Stimulated activated naive B cell treated with anti-CD40 and anti-IgM and Interleukin-4, amounts not matched to agents 10 μg/mL and 1 μg/mL and 100 μg/mL, for 72 hours (primary cell): ENCODE results near the gene MBP.

ENCODE experiments used
- ATAC-seq, 2 donors: fragments of 150-1000 bp; cut with Tn5 transposase; replicated peaks; 2 replicates each; pipeline ENCODE4 v1.10.0; 2021; ENCODE audit warnings: moderate library complexity in 1 of 2
- DNase-seq: peaks from one replicate; pipeline ENCODE4 v3.0.0; 2021
- H3K27ac Mint-ChIP-seq: one replicate; pipeline ENCODE4 v1.8.0; 2022; ENCODE audit warnings: mild to moderate bottlenecking, mixed read lengths
- H3K27me3 Mint-ChIP-seq, 2 donors: one replicate each; pipeline ENCODE4 v1.8.0; 2022; ENCODE audit warnings: mixed read lengths in 2 of 2
- H3K36me3 Mint-ChIP-seq, 2 donors: one replicate each; pipeline ENCODE4 v1.8.0; 2022; ENCODE audit warnings: mixed read lengths in 2 of 2, mild to moderate bottlenecking in 1 of 2
- H3K4me1 Mint-ChIP-seq, 2 donors: one replicate each; pipeline ENCODE4 v1.8.0; 2022; ENCODE audit warnings: mixed read lengths in 2 of 2, mild to moderate bottlenecking in 1 of 2
- H3K4me3 Mint-ChIP-seq, 2 donors: one replicate each; pipeline ENCODE4 v1.8.0; 2022; ENCODE audit warnings: mild to moderate bottlenecking in 2 of 2, mixed read lengths in 2 of 2, moderate library complexity in 1 of 2
- H3K9me3 Mint-ChIP-seq, 2 donors: one replicate each; pipeline ENCODE4 v1.8.0; 2022; ENCODE audit warnings: mixed read lengths in 2 of 2, mild to moderate bottlenecking in 1 of 2

The MBP gene

GRCh38 chr18:77039196-77040130, 93.1 kb downstream of the MBP start:
- DNase-seq, result no peak
- Mint-ChIP-seq H3K9me3 (no peaks in the 10 kb centered on the region), H3K36me3 (peaks cover 27 to 43% of the 10 kb centered on the region in 2 donors), H3K27ac (peak overlapping the region; percentile 14), H3K4me3 (no peak overlapping the region), H3K4me1 (peaks cover 9 to 34% of the 10 kb centered on the region in 2 donors), H3K27me3 (no peaks in the 10 kb centered on the region)
- ATAC-seq, result no peak

GRCh38 chr18:77038182-77038858, 94.3 kb downstream of the MBP start:
- Mint-ChIP-seq H3K27ac (no peak overlapping the region), H3K4me1 (peaks cover 11 to 35% of the 10 kb centered on the region in 2 donors), H3K27me3 (no peaks in the 10 kb centered on the region), H3K4me3 (no peak overlapping the region), H3K9me3 (peaks cover 0 to 5% of the 10 kb centered on the region in 2 donors), H3K36me3 (peaks cover 24 to 38% of the 10 kb centered on the region in 2 donors)
- DNase-seq (no peak), ATAC-seq (no peak)

GRCh38 chr18:77037567-77037966, 95.0 kb downstream of the MBP start:
- Mint-ChIP-seq H3K27ac (no peak overlapping the region), H3K36me3 (peaks cover 24 to 38% of the 10 kb centered on the region in 2 donors), H3K9me3 (peaks cover 0 to 6% of the 10 kb centered on the region in 2 donors), H3K4me3 (no peak overlapping the region), H3K4me1 (peaks cover 13 to 41% of the 10 kb centered on the region in 2 donors), H3K27me3 (no peaks in the 10 kb centered on the region)
- ATAC-seq (no peak), DNase-seq (no peak)

GRCh38 chr18:77035380-77036187, 97.0 kb downstream of the MBP start:
- H3K9me3 Mint-ChIP-seq, result peaks cover 0 to 6% of the 10 kb centered on the region in 2 donors
- ATAC-seq (no peak), DNase-seq (no peak)
- H3K27me3 Mint-ChIP-seq, result no peaks in the 10 kb centered on the region
- peak overlapping the region; percentile 39 for H3K27ac Mint-ChIP-seq
- no peak overlapping the region for H3K4me3 Mint-ChIP-seq
- peaks cover 17 to 54% of the 10 kb centered on the region in 2 donors for H3K4me1 Mint-ChIP-seq
- peaks cover 29 to 34% of the 10 kb centered on the region in 2 donors for H3K36me3 Mint-ChIP-seq

GRCh38 chr18:77033575-77033974, 99.0 kb downstream of the MBP start:
- ATAC-seq, result no peak
- Mint-ChIP-seq H3K9me3 (peaks cover 0 to 6% of the 10 kb centered on the region in 2 donors), H3K4me1 (peaks cover 15 to 41% of the 10 kb centered on the region in 2 donors), H3K4me3 (no peak overlapping the region), H3K27ac (peak overlapping the region; percentile 38), H3K36me3 (peaks cover 31 to 40% of the 10 kb centered on the region in 2 donors), H3K27me3 (no peaks in the 10 kb centered on the region)
- DNase-seq, result no peak

- peaks cover 0 to 6% of the 10 kb centered on the region in 2 donors for H3K9me3 Mint-ChIP-seq
- DNase-seq (no peak), ATAC-seq (peak; percentile 54 to 57)
- H3K36me3 Mint-ChIP-seq, result peaks cover 28 to 37% of the 10 kb centered on the region in 2 donors
- H3K4me3 Mint-ChIP-seq, result no peak overlapping the region
- no peak overlapping the region for H3K27ac Mint-ChIP-seq
- H3K4me1 Mint-ChIP-seq, result peaks cover 15 to 41% of the 10 kb centered on the region in 2 donors
- no peaks in the 10 kb centered on the region for H3K27me3 Mint-ChIP-seq
Observed at GRCh38 chr18:77032181-77032701, 100.3 kb downstream of the MBP start.

- H3K36me3 Mint-ChIP-seq, result peaks cover 29 to 37% of the 10 kb centered on the region in 2 donors
Observed at GRCh38 chr18:77031662-77032061, 100.9 kb downstream of the MBP start.

GRCh38 chr18:77030201-77030600, 102.4 kb downstream of the MBP start:
- Mint-ChIP-seq H3K4me1 (peaks cover 15 to 35% of the 10 kb centered on the region in 2 donors), H3K9me3 (peaks cover 0 to 6% of the 10 kb centered on the region in 2 donors), H3K4me3 (no peak overlapping the region), H3K27ac (no peak overlapping the region), H3K27me3 (no peaks in the 10 kb centered on the region), H3K36me3 (peaks cover 34 to 41% of the 10 kb centered on the region in 2 donors)
- ATAC-seq (no peak), DNase-seq (no peak)

More at GRCh38 chr18:77031662-77032061, 100.9 kb downstream of the MBP start:
- H3K9me3 Mint-ChIP-seq, result peaks cover 0 to 6% of the 10 kb centered on the region in 2 donors
- no peak for ATAC-seq
- no peaks in the 10 kb centered on the region for H3K27me3 Mint-ChIP-seq
- H3K4me3 Mint-ChIP-seq, result no peak overlapping the region
- H3K27ac Mint-ChIP-seq, result no peak overlapping the region
- peaks cover 15 to 41% of the 10 kb centered on the region in 2 donors for H3K4me1 Mint-ChIP-seq
- no peak for DNase-seq

- no peak for DNase-seq
- peaks cover 8 to 11% of the 10 kb centered on the region in 2 donors for H3K4me1 Mint-ChIP-seq
- H3K27me3 Mint-ChIP-seq, result no peaks in the 10 kb centered on the region
- no peaks in the 10 kb centered on the region for H3K9me3 Mint-ChIP-seq
- H3K4me3 Mint-ChIP-seq, result no peak overlapping the region
- peaks cover 30 to 38% of the 10 kb centered on the region in 2 donors for H3K36me3 Mint-ChIP-seq
- no peak overlapping the region for H3K27ac Mint-ChIP-seq
- ATAC-seq, result no peak
Observed at GRCh38 chr18:77025831-77026363, 106.7 kb downstream of the MBP start.

GRCh38 chr18:77025123-77025522, 107.5 kb downstream of the MBP start:
- Mint-ChIP-seq H3K4me3 (no peak overlapping the region), H3K27ac (no peak overlapping the region), H3K9me3 (no peaks in the 10 kb centered on the region), H3K27me3 (no peaks in the 10 kb centered on the region), H3K36me3 (peaks cover 31 to 40% of the 10 kb centered on the region in 2 donors), H3K4me1 (peaks cover 8 to 11% of the 10 kb centered on the region in 2 donors)
- DNase-seq (no peak), ATAC-seq (no peak)

GRCh38 chr18:77024476-77024875, 108.1 kb downstream of the MBP start:
- Mint-ChIP-seq H3K27ac (peak overlapping the region; percentile 31), H3K4me1 (peaks cover 8 to 15% of the 10 kb centered on the region in 2 donors), H3K27me3 (no peaks in the 10 kb centered on the region), H3K4me3 (no peak overlapping the region), H3K9me3 (no peaks in the 10 kb centered on the region), H3K36me3 (peaks cover 31 to 40% of the 10 kb centered on the region in 2 donors)
- ATAC-seq, result no peak
- DNase-seq, result no peak

- peak; percentile 63 to 76 for ATAC-seq
- Mint-ChIP-seq H3K27ac (peak overlapping the region; percentile 75), H3K4me1 (peaks cover 16 to 21% of the 10 kb centered on the region in 2 donors), H3K4me3 (no peak overlapping the region), H3K9me3 (no peaks in the 10 kb centered on the region), H3K36me3 (peaks cover 42 to 52% of the 10 kb centered on the region in 2 donors), H3K27me3 (no peaks in the 10 kb centered on the region)
- DNase-seq, result no peak
Observed at GRCh38 chr18:77023102-77023782, 109.3 kb downstream of the MBP start.

- Mint-ChIP-seq H3K9me3 (no peaks in the 10 kb centered on the region), H3K4me3 (no peak overlapping the region), H3K27me3 (no peaks in the 10 kb centered on the region), H3K27ac (no peak overlapping the region), H3K36me3 (peaks cover 45 to 57% of the 10 kb centered on the region in 2 donors), H3K4me1 (peaks cover 17 to 21% of the 10 kb centered on the region in 2 donors)
- ATAC-seq (no peak), DNase-seq (no peak)
Observed at GRCh38 chr18:77022556-77022955, 110.0 kb downstream of the MBP start.
